Progenitor cell of endocrine pancreas (in vitro differentiated cells): ENCODE data around the gene CSNK1A1. TPM values are rescaled to one million over a fixed set of nuclear protein-coding genes. Genes with fewer than 3 reads are reported as not detected.

Source experiments
- DNase-seq: peaks from one replicate; pipeline ENCODE4 v3.0.0; 2021; ENCODE audit warnings: low spot score; ENCODE audit not compliant: unreplicated experiment
- H3K27ac Mint-ChIP-seq: 2 replicates; pipeline ENCODE4 v1.8.0; 2021; ENCODE audit warnings: mild to moderate bottlenecking, moderate library complexity, mixed read lengths
- H3K27me3 Mint-ChIP-seq: 2 replicates; pipeline ENCODE4 v1.8.0; 2021; ENCODE audit warnings: mixed read lengths
- H3K36me3 Mint-ChIP-seq: 2 replicates; pipeline ENCODE4 v1.8.0; 2022; ENCODE audit warnings: mixed read lengths; ENCODE audit not compliant: insufficient read depth
- H3K4me1 Mint-ChIP-seq: 2 replicates; pipeline ENCODE4 v1.8.0; 2021; ENCODE audit warnings: low read depth, mixed read lengths
- H3K4me3 Mint-ChIP-seq: 2 replicates; pipeline ENCODE4 v1.8.0; 2021; ENCODE audit warnings: low read depth, mild to moderate bottlenecking, moderate library complexity, mixed read lengths
- H3K9me3 Mint-ChIP-seq: 2 replicates; pipeline ENCODE4 v1.8.0; 2021; ENCODE audit warnings: low read depth, mixed read lengths
- total RNA-seq: library from RNA; stranded (reverse); gene quantifications from 2 replicates; pipeline ENCODE4 v1.2.1, GENCODE V29; 2021
- TF ChIP-seq, protein P1 (sequence below): fragments of 200-600 bp; sonication (generic); IDR thresholded peaks from one replicate; pipeline ENCODE4 v1.5.0; 2021; ENCODE audit warnings: antibody characterized with exemption, mild to moderate bottlenecking; ENCODE audit not compliant: unreplicated experiment

Gene CSNK1A1
- total RNA-seq, 1 donor from 2014 or later = 213 TPM

DNA sequence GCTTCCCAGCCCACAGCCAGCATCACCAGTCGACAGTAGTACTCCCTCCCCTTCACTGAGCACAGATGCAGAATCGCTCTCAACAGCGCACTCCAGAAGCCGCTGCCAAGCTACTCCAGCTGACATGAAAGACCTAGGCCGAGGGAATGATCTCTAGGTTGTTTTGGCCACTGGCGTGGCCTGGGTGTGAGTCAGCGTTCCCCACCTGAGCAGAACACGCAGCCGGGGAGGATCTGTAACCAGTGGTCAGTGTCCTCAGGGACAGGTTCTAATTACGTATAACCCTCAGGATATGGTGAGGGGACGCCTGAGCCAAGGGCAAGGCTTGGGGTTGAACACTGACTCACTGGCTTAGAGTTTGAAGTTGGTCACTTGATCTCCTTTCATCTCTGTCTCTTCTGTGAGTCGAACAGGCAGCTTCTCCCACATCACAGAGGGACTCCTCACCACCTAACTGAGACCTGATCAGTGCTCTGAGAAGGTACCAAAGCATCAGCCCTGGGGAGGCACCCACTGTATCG is 95.3 kb downstream of the CSNK1A1 start:
- no peak for DNase-seq
- Mint-ChIP-seq H3K36me3 (no peaks in the 10 kb centered on the region), H3K27me3 (no peaks in the 10 kb centered on the region), H3K9me3 (no peaks in the 10 kb centered on the region), H3K4me1 (peaks cover 20% of the 10 kb centered on the region), H3K4me3 (no peak overlapping the region), H3K27ac (peak overlapping the region; percentile 73)
- TF ChIP-seq, protein P1, sequence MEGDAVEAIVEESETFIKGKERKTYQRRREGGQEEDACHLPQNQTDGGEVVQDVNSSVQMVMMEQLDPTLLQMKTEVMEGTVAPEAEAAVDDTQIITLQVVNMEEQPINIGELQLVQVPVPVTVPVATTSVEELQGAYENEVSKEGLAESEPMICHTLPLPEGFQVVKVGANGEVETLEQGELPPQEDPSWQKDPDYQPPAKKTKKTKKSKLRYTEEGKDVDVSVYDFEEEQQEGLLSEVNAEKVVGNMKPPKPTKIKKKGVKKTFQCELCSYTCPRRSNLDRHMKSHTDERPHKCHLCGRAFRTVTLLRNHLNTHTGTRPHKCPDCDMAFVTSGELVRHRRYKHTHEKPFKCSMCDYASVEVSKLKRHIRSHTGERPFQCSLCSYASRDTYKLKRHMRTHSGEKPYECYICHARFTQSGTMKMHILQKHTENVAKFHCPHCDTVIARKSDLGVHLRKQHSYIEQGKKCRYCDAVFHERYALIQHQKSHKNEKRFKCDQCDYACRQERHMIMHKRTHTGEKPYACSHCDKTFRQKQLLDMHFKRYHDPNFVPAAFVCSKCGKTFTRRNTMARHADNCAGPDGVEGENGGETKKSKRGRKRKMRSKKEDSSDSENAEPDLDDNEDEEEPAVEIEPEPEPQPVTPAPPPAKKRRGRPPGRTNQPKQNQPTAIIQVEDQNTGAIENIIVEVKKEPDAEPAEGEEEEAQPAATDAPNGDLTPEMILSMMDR = no peak

DNA sequence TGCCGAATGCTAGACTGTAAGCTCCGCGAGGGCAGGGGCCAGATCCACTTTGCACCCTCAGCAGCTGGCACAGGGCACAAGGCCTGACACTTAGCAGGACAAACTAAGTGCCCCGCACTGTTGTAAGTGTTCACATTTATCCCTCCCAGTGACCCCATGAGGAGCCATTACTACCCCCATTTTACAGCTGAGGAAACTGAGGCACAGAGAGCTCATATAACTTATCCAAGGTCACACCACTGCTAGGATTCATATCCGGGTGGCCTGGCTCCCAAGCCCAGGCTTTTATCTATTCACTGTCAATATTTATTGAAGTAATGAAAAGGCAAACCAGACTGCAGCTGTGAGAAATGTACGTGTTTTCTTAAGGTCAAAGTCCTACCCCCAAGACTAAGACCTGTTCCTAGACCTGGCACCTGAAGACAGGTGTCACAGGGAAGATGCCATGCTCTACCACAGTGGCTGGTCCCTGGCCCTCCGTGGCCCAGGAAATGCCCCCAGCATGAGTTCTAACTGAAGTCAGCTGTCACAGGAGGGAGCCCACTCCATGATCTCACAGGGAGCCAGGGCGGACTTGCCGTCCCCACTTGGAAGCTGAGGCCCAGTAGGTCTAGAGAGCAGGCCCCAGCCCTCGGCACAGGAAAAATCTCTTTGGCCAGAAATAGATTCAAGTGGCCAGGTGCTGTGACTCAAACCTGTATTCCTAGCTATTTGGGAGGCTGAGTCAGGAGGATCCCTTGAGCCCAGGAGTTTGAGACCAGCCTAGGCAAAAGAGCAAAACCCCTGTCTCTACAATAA is 97.4 kb downstream of the CSNK1A1 start:
- TF ChIP-seq, protein P1 = no peak
- Mint-ChIP-seq H3K27ac (peak overlapping the region; percentile 52), H3K9me3 (no peaks in the 10 kb centered on the region), H3K4me1 (peaks cover 20% of the 10 kb centered on the region), H3K27me3 (no peaks in the 10 kb centered on the region), H3K36me3 (no peaks in the 10 kb centered on the region), H3K4me3 (no peak overlapping the region)
- no peak for DNase-seq

DNA sequence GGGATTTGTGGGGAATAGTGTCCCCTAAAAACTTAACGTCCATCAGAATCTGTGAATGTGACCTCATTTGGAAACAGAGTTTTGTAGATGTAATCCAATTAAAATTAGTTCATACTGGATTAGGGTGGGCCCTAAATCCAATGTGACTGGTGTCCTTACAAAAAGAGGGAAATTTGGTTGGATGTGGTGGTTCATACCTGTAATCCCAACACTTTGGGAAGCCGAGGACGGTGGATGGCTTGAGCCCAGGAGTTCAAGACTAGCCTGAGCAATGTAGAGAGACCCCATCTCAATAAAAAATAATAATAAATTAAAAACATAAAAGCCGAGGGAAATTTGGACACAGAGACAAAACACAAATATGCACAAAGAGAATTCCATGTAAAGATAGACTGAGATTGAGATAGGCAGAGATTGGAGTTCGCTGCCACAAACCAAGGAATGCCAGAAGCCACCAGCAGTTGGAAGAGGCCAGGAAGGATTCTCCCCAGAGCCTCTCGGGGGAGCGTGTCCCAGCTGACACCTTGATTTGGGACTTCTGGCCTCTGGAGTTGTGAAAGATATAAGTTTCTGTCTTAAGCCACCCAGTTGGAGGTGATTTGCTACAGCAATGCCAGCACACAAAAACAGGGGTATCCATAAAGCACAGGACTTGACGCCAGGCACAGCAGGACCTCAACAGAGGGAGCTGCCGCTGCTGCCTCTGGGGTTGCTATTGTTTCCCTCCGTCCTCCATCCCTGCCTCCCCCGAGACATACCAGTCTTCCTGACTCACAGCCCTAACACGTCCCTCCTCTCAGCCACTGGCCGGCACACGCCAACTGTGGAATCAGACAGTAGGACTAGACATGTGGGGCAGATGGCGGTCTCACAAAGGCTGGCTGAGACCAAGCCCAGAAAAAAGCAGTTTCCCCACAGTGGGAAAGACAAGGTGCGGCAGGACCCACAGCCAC is 98.3 kb downstream of the CSNK1A1 start:
- TF ChIP-seq, protein P1 = no peak
- peak overlapping the region; percentile 97 for H3K27ac Mint-ChIP-seq
- DNase-seq = no peak
- peaks cover 20% of the 10 kb centered on the region for H3K4me1 Mint-ChIP-seq
- no peaks in the 10 kb centered on the region for H3K36me3 Mint-ChIP-seq
- no peaks in the 10 kb centered on the region for H3K27me3 Mint-ChIP-seq
- no peaks in the 10 kb centered on the region for H3K9me3 Mint-ChIP-seq
- no peak overlapping the region for H3K4me3 Mint-ChIP-seq

DNA sequence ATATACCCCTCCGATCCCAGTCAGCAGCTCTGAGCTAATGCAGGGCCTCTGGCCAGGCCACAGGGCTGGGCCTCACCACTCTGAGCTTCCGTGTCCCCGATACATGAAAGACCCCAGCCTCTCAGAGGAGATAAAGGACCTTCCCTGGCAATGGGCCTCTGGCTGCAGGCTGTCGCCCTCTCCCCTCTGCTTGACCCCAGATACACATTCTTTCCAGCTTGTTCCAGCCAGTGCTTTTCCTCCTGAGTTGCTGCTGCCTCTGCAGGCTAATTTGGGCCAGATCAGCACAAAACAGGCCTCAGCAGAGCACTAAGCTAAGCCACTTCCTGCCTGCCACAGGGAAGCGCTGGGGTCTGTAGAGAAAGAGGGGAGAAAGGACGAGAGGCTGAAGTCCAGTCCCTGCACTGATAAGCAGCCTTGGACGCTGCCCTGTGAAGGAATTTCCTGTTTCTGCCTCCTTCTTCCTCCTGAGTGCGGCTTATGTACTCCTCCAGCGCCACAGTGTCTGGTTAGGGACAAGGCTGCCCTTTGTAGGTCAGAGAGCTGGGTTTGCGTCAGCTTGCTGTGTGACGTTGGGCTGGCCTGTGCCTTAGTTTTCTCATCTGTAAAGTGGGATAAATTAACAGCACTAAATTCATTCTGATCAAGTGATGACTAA is 99.1 kb downstream of the CSNK1A1 start:
- peaks cover 20% of the 10 kb centered on the region for H3K4me1 Mint-ChIP-seq
- peak; percentile 18 for DNase-seq
- H3K4me3 Mint-ChIP-seq = no peak overlapping the region
- no peaks in the 10 kb centered on the region for H3K9me3 Mint-ChIP-seq
- no peaks in the 10 kb centered on the region for H3K36me3 Mint-ChIP-seq
- TF ChIP-seq, protein P1 = no peak
- no peaks in the 10 kb centered on the region for H3K27me3 Mint-ChIP-seq
- H3K27ac Mint-ChIP-seq = peak overlapping the region; percentile 97

DNA sequence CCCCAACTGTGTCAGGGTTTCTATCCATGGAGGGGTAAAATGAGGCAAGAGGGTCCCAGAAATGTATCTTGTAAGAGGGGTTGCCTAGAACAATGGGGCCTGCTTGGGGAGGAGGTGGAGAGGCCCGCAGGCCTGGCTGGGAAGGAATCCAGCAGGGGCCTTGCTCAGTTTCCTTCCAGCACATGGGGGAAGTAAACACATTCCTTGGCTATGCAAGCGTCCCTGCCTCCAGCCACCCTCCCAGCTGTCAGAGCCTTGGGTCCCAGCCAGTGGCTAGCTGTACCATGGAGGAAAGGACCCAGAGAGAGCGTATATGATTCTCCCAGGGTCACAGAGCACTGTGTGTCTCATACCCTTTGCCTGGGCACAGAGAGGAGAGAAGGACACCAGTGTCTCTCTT is 101.0 kb downstream of the CSNK1A1 start:
- H3K9me3 Mint-ChIP-seq = no peaks in the 10 kb centered on the region
- DNase-seq = no peak
- H3K4me1 Mint-ChIP-seq = peaks cover 23% of the 10 kb centered on the region
- H3K27me3 Mint-ChIP-seq = no peaks in the 10 kb centered on the region
- H3K27ac Mint-ChIP-seq = no peak overlapping the region
- no peak overlapping the region for H3K4me3 Mint-ChIP-seq
- TF ChIP-seq, protein P1 = no peak
- H3K36me3 Mint-ChIP-seq = no peaks in the 10 kb centered on the region
